Activated naive CD4-positive, alpha-beta T cell treated with anti-CD3 and anti-CD28 coated beads, Interleukin-2, amount 50 U/mL, for 24 hours (primary cell): ENCODE data around the gene MAST4.
A peak's percentile ranks its signal among the peaks of the same experiment; 100 is the strongest.

ENCODE experiments used
- H3K27ac Mint-ChIP-seq: one replicate; pipeline ENCODE4 v1.8.0; 2021; ENCODE audit warnings: mild to moderate bottlenecking, mixed read lengths
- H3K27me3 Mint-ChIP-seq: one replicate; pipeline ENCODE4 v1.8.0; 2021; ENCODE audit warnings: mixed read lengths
- H3K36me3 Mint-ChIP-seq: one replicate; pipeline ENCODE4 v1.8.0; 2021; ENCODE audit warnings: mixed read lengths
- H3K4me1 Mint-ChIP-seq: one replicate; pipeline ENCODE4 v1.8.0; 2021; ENCODE audit warnings: mixed read lengths
- H3K4me3 Mint-ChIP-seq: one replicate; pipeline ENCODE4 v1.8.0; 2021; ENCODE audit warnings: mild to moderate bottlenecking, mixed read lengths
- H3K9me3 Mint-ChIP-seq: one replicate; pipeline ENCODE4 v1.8.0; 2021; ENCODE audit warnings: mixed read lengths

Gene MAST4

GRCh38 chr5:66595756-66596635 is at the start of gene MAST4:
Gene MAST4, plus strand, starts transcription at chr5:66596393. Its CDS starts 263 bp downstream, at chr5:66596656.
- H3K27ac Mint-ChIP-seq: no peak within 1 kb of the TSS

GRCh38 chr5:66546541-66546940 is 49.7 kb upstream of the MAST4 start:
- H3K9me3 Mint-ChIP-seq: peaks cover 12% of the 10 kb centered on the region
- peaks cover 7% of the 10 kb centered on the region for H3K27me3 Mint-ChIP-seq
- no peaks in the 10 kb centered on the region for H3K4me1 Mint-ChIP-seq
- no peak overlapping the region for H3K4me3 Mint-ChIP-seq
- H3K36me3 Mint-ChIP-seq: peaks cover 4% of the 10 kb centered on the region
- no peak overlapping the region for H3K27ac Mint-ChIP-seq

More at GRCh38 chr5:66595756-66596635, at the start of gene MAST4:
- H3K36me3 Mint-ChIP-seq: no peaks in the 10 kb centered on the region
- no peaks in the 10 kb centered on the region for H3K9me3 Mint-ChIP-seq
- H3K4me1 Mint-ChIP-seq: peaks cover 9% of the 10 kb centered on the region
- H3K4me3 Mint-ChIP-seq: peak within 1 kb of the TSS; percentile 83
- peaks cover 46% of the 10 kb centered on the region for H3K27me3 Mint-ChIP-seq

GRCh38 chr5:66551338-66551737 is 44.9 kb upstream of the MAST4 start:
- Mint-ChIP-seq H3K27ac (no peak overlapping the region), H3K9me3 (peaks cover 16% of the 10 kb centered on the region), H3K27me3 (peaks cover 5% of the 10 kb centered on the region), H3K4me1 (peaks cover 8% of the 10 kb centered on the region), H3K36me3 (peaks cover 4% of the 10 kb centered on the region), H3K4me3 (no peak overlapping the region)

GRCh38 chr5:66551945-66552344 is 44.2 kb upstream of the MAST4 start:
- Mint-ChIP-seq H3K4me3 (no peak overlapping the region), H3K27me3 (peaks cover 5% of the 10 kb centered on the region), H3K9me3 (peaks cover 16% of the 10 kb centered on the region), H3K4me1 (peaks cover 8% of the 10 kb centered on the region), H3K27ac (no peak overlapping the region), H3K36me3 (peaks cover 4% of the 10 kb centered on the region)

GRCh38 chr5:66553368-66553912 is 42.8 kb upstream of the MAST4 start:
- Mint-ChIP-seq H3K27ac (no peak overlapping the region), H3K4me3 (no peak overlapping the region), H3K9me3 (peaks cover 5% of the 10 kb centered on the region), H3K27me3 (peaks cover 5% of the 10 kb centered on the region), H3K36me3 (no peaks in the 10 kb centered on the region), H3K4me1 (peaks cover 8% of the 10 kb centered on the region)

GRCh38 chr5:66553916-66554575 is 42.1 kb upstream of the MAST4 start:
- Mint-ChIP-seq H3K4me1 (peaks cover 8% of the 10 kb centered on the region), H3K36me3 (no peaks in the 10 kb centered on the region), H3K9me3 (peaks cover 4% of the 10 kb centered on the region), H3K27ac (no peak overlapping the region), H3K27me3 (peaks cover 2% of the 10 kb centered on the region), H3K4me3 (no peak overlapping the region)

GRCh38 chr5:66554884-66555283 is 41.3 kb upstream of the MAST4 start:
- H3K9me3 Mint-ChIP-seq: peaks cover 4% of the 10 kb centered on the region

GRCh38 chr5:66558560-66558959 is 37.6 kb upstream of the MAST4 start:
- no peaks in the 10 kb centered on the region for H3K27me3 Mint-ChIP-seq
- H3K36me3 Mint-ChIP-seq: no peaks in the 10 kb centered on the region
- no peak overlapping the region for H3K4me3 Mint-ChIP-seq
- H3K4me1 Mint-ChIP-seq: peaks cover 8% of the 10 kb centered on the region
- H3K9me3 Mint-ChIP-seq: peaks cover 4% of the 10 kb centered on the region
- H3K27ac Mint-ChIP-seq: no peak overlapping the region

More at GRCh38 chr5:66554884-66555283, 41.3 kb upstream of the MAST4 start:
- Mint-ChIP-seq H3K36me3 (no peaks in the 10 kb centered on the region), H3K27ac (no peak overlapping the region), H3K4me1 (peaks cover 8% of the 10 kb centered on the region), H3K4me3 (no peak overlapping the region), H3K27me3 (no peaks in the 10 kb centered on the region)

- Mint-ChIP-seq H3K27me3 (no peaks in the 10 kb centered on the region), H3K9me3 (peaks cover 3% of the 10 kb centered on the region), H3K36me3 (no peaks in the 10 kb centered on the region), H3K4me3 (no peak overlapping the region), H3K27ac (no peak overlapping the region), H3K4me1 (no peaks in the 10 kb centered on the region)
Measured at GRCh38 chr5:66560371-66560770, 35.8 kb upstream of the MAST4 start.

- no peaks in the 10 kb centered on the region for H3K27me3 Mint-ChIP-seq
- H3K27ac Mint-ChIP-seq: no peak overlapping the region
- no peaks in the 10 kb centered on the region for H3K4me1 Mint-ChIP-seq
- no peak overlapping the region for H3K4me3 Mint-ChIP-seq
- no peaks in the 10 kb centered on the region for H3K36me3 Mint-ChIP-seq
- H3K9me3 Mint-ChIP-seq: no peaks in the 10 kb centered on the region
Measured at GRCh38 chr5:66561256-66561990, 34.8 kb upstream of the MAST4 start.

- H3K27ac Mint-ChIP-seq: no peak overlapping the region
Measured at GRCh38 chr5:66565878-66566277, 30.3 kb upstream of the MAST4 start.

GRCh38 chr5:66567474-66567873 is 28.7 kb upstream of the MAST4 start:
- Mint-ChIP-seq H3K4me3 (no peak overlapping the region), H3K4me1 (no peaks in the 10 kb centered on the region), H3K36me3 (no peaks in the 10 kb centered on the region)

More at GRCh38 chr5:66565878-66566277, 30.3 kb upstream of the MAST4 start:
- Mint-ChIP-seq H3K27me3 (peaks cover 1% of the 10 kb centered on the region), H3K4me1 (no peaks in the 10 kb centered on the region), H3K4me3 (no peak overlapping the region), H3K36me3 (no peaks in the 10 kb centered on the region), H3K9me3 (no peaks in the 10 kb centered on the region)

GRCh38 chr5:66570201-66570600 is 26.0 kb upstream of the MAST4 start:
- Mint-ChIP-seq H3K27ac (no peak overlapping the region), H3K36me3 (no peaks in the 10 kb centered on the region), H3K9me3 (no peaks in the 10 kb centered on the region), H3K4me1 (no peaks in the 10 kb centered on the region), H3K4me3 (no peak overlapping the region), H3K27me3 (peaks cover 10% of the 10 kb centered on the region)

More at GRCh38 chr5:66567474-66567873, 28.7 kb upstream of the MAST4 start:
- Mint-ChIP-seq H3K27me3 (peaks cover 6% of the 10 kb centered on the region), H3K9me3 (no peaks in the 10 kb centered on the region), H3K27ac (no peak overlapping the region)

- peaks cover 17% of the 10 kb centered on the region for H3K27me3 Mint-ChIP-seq
- H3K36me3 Mint-ChIP-seq: no peaks in the 10 kb centered on the region
- H3K27ac Mint-ChIP-seq: no peak overlapping the region
- no peaks in the 10 kb centered on the region for H3K9me3 Mint-ChIP-seq
- no peak overlapping the region for H3K4me3 Mint-ChIP-seq
- no peaks in the 10 kb centered on the region for H3K4me1 Mint-ChIP-seq
Measured at GRCh38 chr5:66573733-66574132, 22.5 kb upstream of the MAST4 start.

- H3K4me1 Mint-ChIP-seq: no peaks in the 10 kb centered on the region
- H3K4me3 Mint-ChIP-seq: no peak overlapping the region
- H3K27ac Mint-ChIP-seq: no peak overlapping the region
- H3K27me3 Mint-ChIP-seq: peaks cover 16% of the 10 kb centered on the region
- no peaks in the 10 kb centered on the region for H3K9me3 Mint-ChIP-seq
- H3K36me3 Mint-ChIP-seq: no peaks in the 10 kb centered on the region
Measured at GRCh38 chr5:66582499-66583165, 13.6 kb upstream of the MAST4 start.
